Stomach (tissue), 9 donors: ENCODE data around the gene P2RY8. TPM values are rescaled to one million over a fixed set of nuclear protein-coding genes. Genes with fewer than 3 reads are reported as not detected.

Source experiments
- DNase-seq, 2 donors: peaks; one replicate each; pipeline versions ENCODE4 v3.0.0 to v3.0.0-alpha.2; 2013 to 2019
- H3K27ac ChIP-seq, 5 donors: fragments of 200-600 bp in 4 of 5; sonication (generic) in 4 of 5; one replicate each; pipeline ENCODE4 v1.5.1; 2013 to 2019; ENCODE audit warnings: mild to moderate bottlenecking in 1 of 5, moderate library complexity in 1 of 5
- H3K27me3 ChIP-seq, 3 donors: fragments of 200-600 bp; sonication (generic); one replicate each; pipeline ENCODE4 v1.5.1; 2017 to 2019; ENCODE audit warnings: mixed run types in 1 of 3
- H3K36me3 ChIP-seq, 4 donors: fragments of 200-600 bp; sonication (generic); 1 replicate in 3 of 4; 2 replicates in 1 of 4; pipeline ENCODE4 v1.5.1; 2016 to 2019
- H3K4me1 ChIP-seq, 4 donors: fragments of 200-600 bp; sonication (generic); one replicate each; pipeline ENCODE4 v1.5.1; 2016 to 2019
- H3K4me3 ChIP-seq, 4 donors: fragments of 200-600 bp; sonication (generic) in 3 of 4; one replicate each; pipeline ENCODE4 v1.5.1; 2016 to 2019; ENCODE audit warnings: mild to moderate bottlenecking in 1 of 4
- H3K9me3 ChIP-seq, 4 donors: fragments of 200-600 bp; sonication (generic); one replicate each; pipeline ENCODE4 v1.5.1; 2016 to 2019
- EP300 ChIP-seq: sonication (generic); formaldehyde crosslinking; IDR thresholded peaks from one replicate; pipeline ENCODE4 v1.6.1; 2017; ENCODE audit warnings: antibody characterized with exemption
- POLR2A ChIP-seq, 4 donors: fragments of 450-650 bp; IDR thresholded peaks; one replicate each; pipeline ENCODE4 v1.6.1; 2016; ENCODE audit warnings: antibody characterized with exemption in 4 of 4, control low read depth in 2 of 4, mild to moderate bottlenecking in 1 of 4, moderate library complexity in 1 of 4
- POLR2AphosphoS5 ChIP-seq, 3 donors: sonication (generic); formaldehyde crosslinking; IDR thresholded peaks; one replicate each; pipeline ENCODE4 v1.6.1; 2016; ENCODE audit warnings: antibody characterized with exemption in 3 of 3
- WGBS, 5 donors: extraction: QIAGEN DNeasy Blood & Tissue Kit in 3 of 5; methylation state at CpG; one replicate each; pipeline versions ENCODE4 v1.1.5 to v1.1.7; 2013 to 2018; 5-methylcytosine and 5-hydroxymethylcytosine counted together
- intact Hi-C: fragments of 100-400 bp; cut with DNase I; formaldehyde crosslinking; loops from one replicate; pipeline ENCODE4 v1.15.1; 2023; ENCODE audit warnings: low total_unique reads
- polyA plus RNA-seq, 3 donors: library from polyadenylated mRNA; stranded (reverse); fragments of 200-250 nt; gene quantifications; one replicate each; pipeline ENCODE4 v1.2.3, GENCODE V29; 2013
- total RNA-seq, 5 donors: library from RNA; depleted of rRNA; stranded (reverse); fragments of >200 nt; gene quantifications; one replicate each; pipeline versions ENCODE4 v1.1.0 to v1.2.3, GENCODE V29; 2014 to 2016
- TF ChIP-seq, protein P1 (sequence below), 7 experiments: fragments of 450-650 bp in 4 of 7; fragments of 200-600 bp in 3 of 7; sonication (generic) in 3 of 7; IDR thresholded peaks; one replicate each; pipeline ENCODE4 v1.5.1; 2016 to 2019; ENCODE audit warnings: antibody characterized with exemption in 7 of 7, control low read depth in 2 of 7, mild to moderate bottlenecking in 1 of 7
- donor health status: healthy with polysubstance abuse.
- donor health status: Bipolar disorder and iron deficiency.
- donor health status: healthy.

The P2RY8 gene
- total and polyA plus RNA-seq, 8 donors = 0.31 to 3.3 (median 1.3) TPM; not detected in 2

- Histone ChIP-seq H3K27ac (no peak overlapping the region), H3K27me3 (no peaks in the 10 kb centered on the region), H3K9me3 (no peaks in the 10 kb centered on the region), H3K4me1 (peaks cover 14 to 27% (median 24%) of the 10 kb centered on the region in 4 donors), H3K4me3 (no peak overlapping the region), H3K36me3 (no peaks in the 10 kb centered on the region)
- intact Hi-C loops = loop anchor here (5.0 to 10.0 kb wide), 3 partner anchors 61 to 1149 kb away; partner anchors contain the start of genes AKAP17A and SLC25A6
- WGBS, 5 donors = 66 to 83% (median 73%) methylated on average over 3 of the region's 3 CpGs
- peak in 1 of 2 donors; percentile 8 for DNase-seq
- no peak for TF ChIP-seq POLR2A (IDR thresholded peaks at IDR 0.05)
- TF ChIP-seq, protein P1, sequence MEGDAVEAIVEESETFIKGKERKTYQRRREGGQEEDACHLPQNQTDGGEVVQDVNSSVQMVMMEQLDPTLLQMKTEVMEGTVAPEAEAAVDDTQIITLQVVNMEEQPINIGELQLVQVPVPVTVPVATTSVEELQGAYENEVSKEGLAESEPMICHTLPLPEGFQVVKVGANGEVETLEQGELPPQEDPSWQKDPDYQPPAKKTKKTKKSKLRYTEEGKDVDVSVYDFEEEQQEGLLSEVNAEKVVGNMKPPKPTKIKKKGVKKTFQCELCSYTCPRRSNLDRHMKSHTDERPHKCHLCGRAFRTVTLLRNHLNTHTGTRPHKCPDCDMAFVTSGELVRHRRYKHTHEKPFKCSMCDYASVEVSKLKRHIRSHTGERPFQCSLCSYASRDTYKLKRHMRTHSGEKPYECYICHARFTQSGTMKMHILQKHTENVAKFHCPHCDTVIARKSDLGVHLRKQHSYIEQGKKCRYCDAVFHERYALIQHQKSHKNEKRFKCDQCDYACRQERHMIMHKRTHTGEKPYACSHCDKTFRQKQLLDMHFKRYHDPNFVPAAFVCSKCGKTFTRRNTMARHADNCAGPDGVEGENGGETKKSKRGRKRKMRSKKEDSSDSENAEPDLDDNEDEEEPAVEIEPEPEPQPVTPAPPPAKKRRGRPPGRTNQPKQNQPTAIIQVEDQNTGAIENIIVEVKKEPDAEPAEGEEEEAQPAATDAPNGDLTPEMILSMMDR (IDR thresholded peaks at IDR 0.05) = no peak
- no peak for TF ChIP-seq EP300
- no peak for TF ChIP-seq POLR2AphosphoS5 (IDR thresholded peaks at IDR 0.05)
Measured at GRCh38 chrX:1455948-1456280, 81.1 kb downstream of the P2RY8 start.

DNA sequence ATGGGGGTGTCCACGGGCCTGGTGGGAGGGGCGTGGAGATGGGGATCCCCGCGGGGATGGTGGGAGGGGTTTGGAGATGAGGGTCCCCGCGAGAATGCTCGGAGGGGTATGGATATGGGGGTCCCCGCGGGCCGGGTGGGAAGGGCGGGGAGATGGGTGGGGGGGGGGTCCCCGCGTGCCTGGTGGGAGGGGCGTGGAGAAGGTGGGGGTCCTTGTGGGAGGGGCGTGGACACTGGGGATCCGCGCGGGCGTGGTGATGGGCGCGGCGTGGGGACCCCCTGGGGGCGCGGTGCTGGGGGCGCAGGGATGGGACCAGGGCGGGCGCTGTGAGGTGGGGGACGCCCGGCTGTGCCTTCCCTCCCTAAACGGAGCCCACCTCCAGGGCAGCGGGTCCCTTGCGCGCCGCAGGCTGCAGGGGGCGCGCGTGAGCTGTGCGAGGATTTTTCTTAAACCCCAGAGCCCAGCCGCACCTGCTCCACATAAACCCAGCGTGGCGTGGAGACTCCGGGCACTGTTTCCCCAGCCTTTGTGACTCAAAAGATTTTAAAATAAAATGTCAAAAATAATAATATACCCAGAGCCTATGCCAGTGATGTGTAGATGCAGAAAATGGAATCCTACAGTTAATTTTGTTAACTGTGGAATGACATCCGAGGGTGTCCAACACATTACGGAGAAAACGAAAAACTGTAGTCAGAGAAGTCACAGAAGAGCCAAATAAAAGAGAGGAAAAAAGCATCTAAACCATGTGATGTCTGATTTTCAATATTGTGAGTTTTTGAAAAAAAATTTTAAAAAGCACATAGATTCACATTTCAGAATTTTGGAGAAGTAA is 82.8 kb downstream of the P2RY8 start:
- Histone ChIP-seq H3K36me3 (no peaks in the 10 kb centered on the region), H3K27me3 (no peaks in the 10 kb centered on the region), H3K4me3 (peak overlapping the region; percentile 66 to 90 (median 72)), H3K4me1 (peaks cover 17 to 35% (median 29%) of the 10 kb centered on the region in 4 donors), H3K27ac (peak overlapping the region; percentile 42 to 97 (median 92)), H3K9me3 (no peaks in the 10 kb centered on the region)
- DNase-seq = peak; percentile 88 to 93
- TF ChIP-seq POLR2AphosphoS5 (IDR thresholded peaks at IDR 0.05) = peak in 2 of 3 donors; percentile 15 to 54
- TF ChIP-seq POLR2A (IDR thresholded peaks at IDR 0.05) = no peak
- TF ChIP-seq, protein P1 (IDR thresholded peaks at IDR 0.05) = peak in 5 of 7 experiments; percentile 83 to 97 (median 92)
- TF ChIP-seq EP300 = no peak
- 3 to 6% (median 5%) methylated on average over 29 to 45 of the region's 45 CpGs for WGBS, 5 donors
- intact Hi-C loops = loop anchor here (10.0 kb wide), 2 partner anchors 59 to 1151 kb away; partner anchors contain the start of gene SLC25A6

GRCh38 chrX:1453395-1453783 is 83.6 kb downstream of the P2RY8 start:
- no peaks in the 10 kb centered on the region for H3K36me3 ChIP-seq
- no peaks in the 10 kb centered on the region for H3K9me3 ChIP-seq
- DNase-seq = no peak
- peaks cover 17 to 35% (median 29%) of the 10 kb centered on the region in 4 donors for H3K4me1 ChIP-seq
- peak overlapping the region; percentile 80 to 97 (median 92) for H3K27ac ChIP-seq
- H3K4me3 ChIP-seq = peak overlapping the region; percentile 66 to 90 (median 72)
- TF ChIP-seq POLR2A (IDR thresholded peaks at IDR 0.05) (no peak), POLR2AphosphoS5 (IDR thresholded peaks at IDR 0.05) (no peak)
- H3K27me3 ChIP-seq = no peaks in the 10 kb centered on the region
- 0 to 1% (median 0%) methylated on average over 14 to 34 of the region's 34 CpGs for WGBS, 5 donors
- intact Hi-C loops = loop anchor here (10.0 kb wide), 2 partner anchors 59 to 1151 kb away; partner anchors contain the start of gene SLC25A6

DNA sequence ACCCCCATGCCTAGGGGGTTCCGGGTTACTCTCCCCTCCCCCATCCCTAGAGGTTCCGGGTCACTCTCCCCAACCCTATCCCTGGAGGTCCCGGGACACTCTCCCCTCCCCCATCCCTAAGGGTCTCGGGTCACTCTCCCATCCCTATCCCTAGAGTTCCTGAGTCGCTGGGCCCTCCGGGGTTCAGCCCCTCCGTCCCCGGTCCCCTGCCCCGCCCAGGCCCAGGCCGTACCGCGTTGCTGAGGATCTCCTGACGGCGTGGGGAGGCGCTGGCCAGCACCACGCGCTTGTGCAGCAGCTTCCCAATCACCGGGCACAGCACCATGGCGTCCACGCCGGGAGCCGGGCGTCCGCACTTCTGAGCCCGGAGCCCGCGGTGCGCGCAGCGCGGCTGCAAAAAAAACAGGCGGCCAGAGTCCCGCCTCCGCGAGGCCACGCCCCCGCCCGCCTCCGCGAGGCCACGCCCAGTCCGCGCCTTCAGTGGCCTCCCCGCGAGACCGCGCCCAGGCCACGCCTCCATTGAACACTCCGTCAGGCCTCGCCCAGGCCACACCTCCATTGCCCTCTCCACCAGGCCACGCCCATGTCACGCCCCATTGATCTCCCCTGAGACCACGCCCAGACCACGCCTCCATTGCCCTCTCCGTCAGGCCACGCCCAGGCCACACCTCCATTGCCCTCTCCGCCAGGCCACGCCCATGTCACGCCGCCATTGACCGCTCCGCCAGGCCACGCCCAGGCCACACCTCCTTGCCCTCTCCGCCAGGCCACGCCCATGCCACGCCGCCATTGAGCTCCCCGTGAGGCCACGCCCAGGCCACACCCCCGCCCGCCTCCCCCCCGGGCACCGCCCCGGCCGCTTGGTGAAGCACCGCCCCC is 84.2 kb downstream of the P2RY8 start, which contains the start of gene ASMTL:
Gene ASMTL, minus strand, starts transcription at position 394 of the 879 bp plus-strand sequence. Its CDS starts 69 bp downstream, at position 325.
- peaks cover 17 to 35% (median 29%) of the 10 kb centered on the region in 4 donors for H3K4me1 ChIP-seq
- H3K36me3 ChIP-seq = no peaks in the 10 kb centered on the region
- intact Hi-C loops = loop anchor here (10.0 kb wide), 2 partner anchors 58 to 1152 kb away; partner anchors contain the start of gene SLC25A6
- H3K27ac ChIP-seq = peak within 1 kb of the TSS; percentile 83 to 97 (median 92)
- no peaks in the 10 kb centered on the region for H3K9me3 ChIP-seq
- no peaks in the 10 kb centered on the region for H3K27me3 ChIP-seq
- TF ChIP-seq, protein P1 (IDR thresholded peaks at IDR 0.05) = no peak
- TF ChIP-seq EP300 (no peak), POLR2AphosphoS5 (IDR thresholded peaks at IDR 0.05) (peak in 2 of 3 donors; percentile 77 to 91), POLR2A (IDR thresholded peaks at IDR 0.05) (no peak)
- peak; percentile 99 to 100 for DNase-seq
- peak within 1 kb of the TSS; percentile 90 to 99 (median 93) for H3K4me3 ChIP-seq
- WGBS, 5 donors = 0 to 1% (median 1%) methylated on average over 20 to 76 of the region's 76 CpGs
